IMR-90 (cell line): ENCODE results near the gene CDC37L1. TPM values are rescaled to one million over a fixed set of nuclear protein-coding genes. Genes with fewer than 3 reads are reported as not detected.
A peak's percentile ranks its signal among the peaks of the same experiment; 100 is the strongest.

ENCODE experiments used
- ATAC-seq: fragments of 200-7000 bp; cut with Tn5 transposase; 2 replicates; pipeline ENCODE4 v1.9.1; 2020; ENCODE audit warnings: low read depth, mild to moderate bottlenecking, moderate library complexity
- BruUV-seq: library from RNA; stranded (reverse); fragments of 400-500 nt; replicated peaks from 2 replicates; lab custom pipeline; 2021; lab: Mats Ljungman, UMichigan
- CTCF ChIA-PET: fragments of 300-600 bp; formaldehyde crosslinking; extraction: SDS; loops from one replicate; lab custom pipeline; 2021; ENCODE audit warnings: antibody characterized with exemption; lab: Yijun Ruan, JAX
- POLR2A ChIA-PET: fragments of 300-600 bp; sonication (Branson Sonifier 250); formaldehyde crosslinking; loops from one replicate; lab custom pipeline; 2022; ENCODE audit warnings: antibody characterized with exemption; ENCODE audit not compliant: unreplicated experiment; lab: Charles Lee
- DNase-seq: peaks from one replicate; pipeline ENCODE4 v3.0.0; 2013
- H2AFZ ChIP-seq: replicated peaks from 2 replicates; pipeline ENCODE3; 2013; ENCODE audit warnings: low read length, mild to moderate bottlenecking; ENCODE audit not compliant: poor library complexity
- H2AK5ac ChIP-seq: 2 replicates; pipeline ENCODE4 v1.6.1; 2013; ENCODE audit warnings: low read depth, low read length, inconsistent platforms
- H2AK9ac ChIP-seq: replicated peaks from 2 replicates; pipeline ENCODE3; 2013; ENCODE audit warnings: mild to moderate bottlenecking, low read depth, low read length, moderate library complexity; ENCODE audit not compliant: poor library complexity
- H2BK120ac ChIP-seq: 2 replicates; pipeline ENCODE4 v1.6.1; 2013; ENCODE audit warnings: low read depth, low read length, inconsistent platforms
- H2BK15ac ChIP-seq: 3 replicates; pipeline ENCODE4 v1.6.1; 2013; ENCODE audit warnings: low read depth, low read length, inconsistent platforms
- H2BK20ac ChIP-seq: 2 replicates; pipeline ENCODE4 v1.6.1; 2013; ENCODE audit warnings: low read depth, mild to moderate bottlenecking, inconsistent platforms, low read length, moderate library complexity
- H2BK5ac ChIP-seq: 2 replicates; pipeline ENCODE4 v1.6.1; 2013; ENCODE audit warnings: mild to moderate bottlenecking, low read depth, low read length, inconsistent platforms; ENCODE audit not compliant: poor library complexity, severe bottlenecking
- H3K14ac ChIP-seq: replicated peaks from 2 replicates; pipeline ENCODE4 v1.6.1; 2013; ENCODE audit warnings: low read depth, low read length, inconsistent platforms
- H3K18ac ChIP-seq: 2 replicates; pipeline ENCODE4 v1.6.1; 2013; ENCODE audit warnings: low read depth, low read length, control low read depth
- H3K23ac ChIP-seq: 2 replicates; pipeline ENCODE4 v1.6.1; 2013; ENCODE audit warnings: low read depth, low read length, inconsistent platforms
- H3K27ac ChIP-seq: 2 replicates; pipeline ENCODE4 v1.5.1; 2013; ENCODE audit warnings: mild to moderate bottlenecking, control low read depth, low read length; ENCODE audit not compliant: insufficient read depth
- H3K27me3 ChIP-seq: 2 replicates; pipeline ENCODE4 v1.6.1; 2013; ENCODE audit warnings: low read length; ENCODE audit not compliant: control insufficient read depth, insufficient read depth
- H3K36me3 ChIP-seq: 2 replicates; pipeline ENCODE4 v1.6.1; 2013; ENCODE audit warnings: low read length, mixed read lengths; ENCODE audit not compliant: control insufficient read depth, insufficient read depth
- H3K4ac ChIP-seq: 2 replicates; pipeline ENCODE4 v1.6.1; 2013; ENCODE audit warnings: low read depth, low read length, inconsistent platforms
- H3K4me1 ChIP-seq: 2 replicates; pipeline ENCODE4 v1.6.1; 2013; ENCODE audit warnings: low read length, mixed read lengths; ENCODE audit not compliant: control insufficient read depth, insufficient read depth
- H3K4me2 ChIP-seq: 2 replicates; pipeline ENCODE4 v1.6.1; 2013; ENCODE audit warnings: low read depth, mild to moderate bottlenecking, control low read depth, low read length, moderate library complexity
- H3K4me3 ChIP-seq: 2 replicates; pipeline ENCODE4 v1.5.1; 2013; ENCODE audit warnings: low read depth, mild to moderate bottlenecking, control low read depth, low read length, moderate library complexity; ENCODE audit not compliant: insufficient read depth
- H3K56ac ChIP-seq: 2 replicates; pipeline ENCODE4 v1.6.1; 2013; ENCODE audit warnings: low read length, inconsistent platforms; ENCODE audit not compliant: insufficient read depth; ENCODE audit errors: extremely low read depth
- H3K79me1 ChIP-seq, 2 experiments: 2 replicates each; pipeline ENCODE4 v1.6.1; 2013; ENCODE audit warnings: low read length in 2 of 2, inconsistent platforms in 1 of 2, low read depth in 1 of 2
- H3K9ac ChIP-seq: 2 replicates; pipeline ENCODE4 v1.6.1; 2013; ENCODE audit warnings: low read depth, low read length, control low read depth
- H3K9me1 ChIP-seq: 2 replicates; pipeline ENCODE4 v1.6.1; 2013; ENCODE audit warnings: low read length, inconsistent platforms; ENCODE audit not compliant: insufficient read depth
- H3K9me3 ChIP-seq: 2 replicates; pipeline ENCODE4 v1.6.1; 2013; ENCODE audit warnings: low read length; ENCODE audit not compliant: control insufficient read depth, insufficient read depth
- H4K20me1 ChIP-seq: 2 replicates; pipeline ENCODE4 v1.6.1; 2013; ENCODE audit warnings: low read length, inconsistent platforms; ENCODE audit not compliant: insufficient read depth
- H4K5ac ChIP-seq: 2 replicates; pipeline ENCODE4 v1.6.1; 2013; ENCODE audit warnings: mild to moderate bottlenecking, low read depth, low read length, control low read depth
- H4K8ac ChIP-seq, 2 experiments: 2 replicates each; pipeline ENCODE4 v1.6.1; 2013; ENCODE audit warnings: low read depth in 2 of 2, low read length in 2 of 2, control low read depth in 1 of 2, inconsistent platforms in 1 of 2
- H4K91ac ChIP-seq: 2 replicates; pipeline ENCODE4 v1.6.1; 2013; ENCODE audit warnings: low read depth, low read length, inconsistent platforms; ENCODE audit not compliant: insufficient read depth
- CHD1 ChIP-seq: IDR thresholded peaks from 2 replicates; pipeline ENCODE4 v1.6.1; 2012; ENCODE audit warnings: low read depth, low read length, improper control_type of control experiment
- WGBS, 2 experiments: methylation state at CpG; one replicate each; pipeline versions ENCODE4 v1.1.5 to v1.1.7; 2013; ENCODE audit warnings: missing lambda C conversion rate in 2 of 2; ENCODE audit not compliant: insufficient read length in 1 of 2; ENCODE audit errors: extremely low coverage in 2 of 2; 5-methylcytosine and 5-hydroxymethylcytosine counted together
- dilution Hi-C: fragments of 300-500 bp; cut with HindIII; formaldehyde crosslinking; loops from one replicate; pipeline ENCODE4 v1.14.3; 2018; ENCODE audit warnings: low sequenced_read_pairs; ENCODE audit not compliant: unreplicated experiment
- in situ Hi-C: fragments of 300-500 bp; cut with MboI; formaldehyde crosslinking; loops from 3 replicates; pipeline ENCODE4 v1.14.3; 2019; ENCODE audit warnings: low sequenced_read_pairs, inconsistent platforms, mixed read lengths
- intact Hi-C: fragments of 100-400 bp; cut with micrococcal nuclease; formaldehyde crosslinking; loops from 2 replicates; pipeline ENCODE4 v1.10.0; 2022
- polyA plus RNA-seq, 3 experiments: library from polyadenylated mRNA; depleted of rRNA; stranded (reverse); fragments of >200 nt; gene quantifications; 2 replicates each; pipeline ENCODE4 v1.2.3, GENCODE V29; 2012; ENCODE audit warnings: low replicate concordance in 1 of 3
- total RNA-seq: library from RNA; depleted of rRNA; stranded (reverse); fragments of >200 nt; gene quantifications from 2 replicates; pipeline ENCODE4 v1.2.3, GENCODE V29; 2012

Gene CDC37L1
- total and polyA plus RNA-seq, 2 of the 4 experiments (the other 2 are of a cell fraction): 6.6 to 7.3 TPM

DNA sequence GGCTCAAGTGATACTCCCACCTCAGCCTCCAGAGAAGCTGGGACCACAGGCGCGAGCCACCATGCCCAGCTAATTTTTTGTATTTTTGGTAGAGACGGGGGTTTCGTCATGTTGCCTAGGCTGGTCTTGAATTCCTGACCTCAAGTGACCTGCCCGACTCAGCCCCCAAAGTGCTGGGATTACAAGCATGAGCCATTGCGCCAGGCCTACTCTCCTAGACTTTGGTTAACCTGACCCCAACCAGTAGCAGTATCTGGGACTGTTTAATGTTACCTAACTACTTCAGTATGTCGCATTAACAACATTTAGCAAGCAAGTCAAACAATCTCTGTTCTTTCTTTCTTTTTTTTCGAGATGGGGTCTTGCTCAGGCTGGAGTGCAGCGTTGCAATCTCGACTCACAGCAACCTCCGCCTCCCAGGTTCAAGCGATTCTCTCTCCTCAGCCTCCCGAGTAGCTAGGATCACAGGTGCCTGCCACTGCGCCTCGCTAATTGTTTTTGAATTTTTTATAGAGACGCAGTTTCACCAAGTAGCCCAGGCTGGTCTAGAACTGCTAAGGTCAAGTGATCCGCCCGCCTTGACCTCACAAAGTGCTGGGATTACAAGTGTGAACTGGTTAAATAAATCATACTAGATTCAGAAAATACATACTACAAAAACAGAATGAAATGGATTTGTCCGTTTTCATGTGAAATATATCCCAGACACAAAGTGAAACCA lies 59.7 kb downstream of the CDC37L1 start:
- H3K14ac ChIP-seq: peak overlapping the region; percentile 37; the same call in 1 of the 2 replicates
- 100% methylated on average over 4 of the region's 19 CpGs; no CpG with 5 or more reads in 1 of the 2 experiments for WGBS, 2 experiments
- DNase-seq (peak; percentile 14), ATAC-seq (no peak)
- peak overlapping the region; percentile 38; the same call in 1 of the 2 replicates for H3K27ac ChIP-seq
- no peak overlapping the region for H2AK9ac ChIP-seq
- no peak overlapping the region; the same call in 1 of the 2 replicates for H4K5ac ChIP-seq
- H4K91ac ChIP-seq: no peak overlapping the region
- BruUV-seq: no TSS peak
- H3K4me1 ChIP-seq: peaks cover 7% of the 10 kb centered on the region; the same call in 1 of the 2 replicates
- H3K56ac ChIP-seq: no peak overlapping the region
- H3K23ac ChIP-seq: peak overlapping the region; percentile 66; the same call in 1 of the 2 replicates
- ChIA-PET POLR2A (no interaction called here), CTCF (no interaction called here)
- no peak overlapping the region for H2AFZ ChIP-seq
- peaks cover 16% of the 10 kb centered on the region for H4K20me1 ChIP-seq
- in situ Hi-C loops (no loop called here), intact Hi-C loops (no loop called here), dilution Hi-C loops (no loop called here)
- H4K8ac ChIP-seq: 0 out of 4 replicates have a peak overlapping the region, but pooled peaks of 1 of the 2 experiments have one; percentile 6
- no peak overlapping the region for H2BK5ac ChIP-seq
- peaks cover 6% of the 10 kb centered on the region for H3K9me1 ChIP-seq
- peaks cover 2% of the 10 kb centered on the region for H3K36me3 ChIP-seq
- H3K4me3 ChIP-seq: peak overlapping the region; percentile 94
- no peak overlapping the region for H2BK15ac ChIP-seq
- no peak overlapping the region for H2BK120ac ChIP-seq
- H3K18ac ChIP-seq: no peak overlapping the region
- peak overlapping the region; percentile 98 for H3K4me2 ChIP-seq
- H3K79me1 ChIP-seq: peaks cover 9 to 39% of the 10 kb centered on the region in 2 experiments; a peak in 3 of 4 replicates
- no peak overlapping the region for H2BK20ac ChIP-seq
- peak overlapping the region; percentile 75; the same call in 1 of the 2 replicates for H3K9ac ChIP-seq
- peak overlapping the region; percentile 70 for H2AK5ac ChIP-seq
- peak overlapping the region; percentile 55 for H3K4ac ChIP-seq
- no peak for TF ChIP-seq CHD1
- no peaks in the 10 kb centered on the region for H3K9me3 ChIP-seq
- no peaks in the 10 kb centered on the region for H3K27me3 ChIP-seq
